ENCODE measurements around the gene ATG101.
A peak's percentile ranks its signal among the peaks of the same experiment; 100 is the strongest.

The ATG101 gene

GRCh38 chr12:52032804-52033445 is 36.9 kb upstream of the ATG101 start:
- H3K9ac ChIP-seq (ENCODE audit: low read length): peak overlapping the region; percentile 86
- H3K36me3 ChIP-seq (ENCODE audit: control insufficient read depth, insufficient read depth, low read length): no peaks in the 10 kb centered on the region
- no peak overlapping the region for H3K4me3 ChIP-seq (ENCODE audit: low read length)
- no peaks in the 10 kb centered on the region for H3K9me3 ChIP-seq (ENCODE audit: control insufficient read depth, low read length)
- peaks cover 28% of the 10 kb centered on the region for H3K4me1 ChIP-seq (ENCODE audit: control insufficient read depth, insufficient read depth, low read length)
- H3K27me3 ChIP-seq (ENCODE audit: control insufficient read depth, insufficient read depth, low read length): peaks cover 11% of the 10 kb centered on the region

- no peak overlapping the region for H3K4me3 ChIP-seq (ENCODE audit: low read length)
- H3K4me1 ChIP-seq (ENCODE audit: control insufficient read depth, insufficient read depth, low read length): peaks cover 28% of the 10 kb centered on the region
- H3K9ac ChIP-seq (ENCODE audit: low read length): peak overlapping the region; percentile 86
- H3K27me3 ChIP-seq (ENCODE audit: control insufficient read depth, insufficient read depth, low read length): peaks cover 11% of the 10 kb centered on the region
- no peaks in the 10 kb centered on the region for H3K36me3 ChIP-seq (ENCODE audit: control insufficient read depth, insufficient read depth, low read length)
- no peaks in the 10 kb centered on the region for H3K9me3 ChIP-seq (ENCODE audit: control insufficient read depth, low read length)
These were observed 36.2 kb upstream of the ATG101 start for GRCh38 chr12:52033446-52034140.

- Histone ChIP-seq H3K4me1 (ENCODE audit: control insufficient read depth, insufficient read depth, low read length) (peaks cover 28% of the 10 kb centered on the region), H3K9me3 (ENCODE audit: control insufficient read depth, low read length) (no peaks in the 10 kb centered on the region), H3K36me3 (ENCODE audit: control insufficient read depth, insufficient read depth, low read length) (no peaks in the 10 kb centered on the region), H3K4me3 (ENCODE audit: low read length) (no peak overlapping the region), H3K27me3 (ENCODE audit: control insufficient read depth, insufficient read depth, low read length) (peaks cover 11% of the 10 kb centered on the region), H3K9ac (ENCODE audit: low read length) (no peak overlapping the region)
These were observed 34.6 kb upstream of the ATG101 start for GRCh38 chr12:52035190-52035589.

- peak overlapping the region; percentile 77 for H3K9ac ChIP-seq (ENCODE audit: low read length)
- no peaks in the 10 kb centered on the region for H3K36me3 ChIP-seq (ENCODE audit: control insufficient read depth, insufficient read depth, low read length)
- H3K4me1 ChIP-seq (ENCODE audit: control insufficient read depth, insufficient read depth, low read length): peaks cover 28% of the 10 kb centered on the region
- H3K27me3 ChIP-seq (ENCODE audit: control insufficient read depth, insufficient read depth, low read length): peaks cover 11% of the 10 kb centered on the region
- H3K4me3 ChIP-seq (ENCODE audit: low read length): no peak overlapping the region
- no peaks in the 10 kb centered on the region for H3K9me3 ChIP-seq (ENCODE audit: control insufficient read depth, low read length)
These were observed 33.9 kb upstream of the ATG101 start for GRCh38 chr12:52035926-52036325.

GRCh38 chr12:52036587-52037171 is 33.1 kb upstream of the ATG101 start:
- H3K27me3 ChIP-seq (ENCODE audit: control insufficient read depth, insufficient read depth, low read length): peaks cover 11% of the 10 kb centered on the region
- peak overlapping the region; percentile 77 for H3K9ac ChIP-seq (ENCODE audit: low read length)
- no peaks in the 10 kb centered on the region for H3K9me3 ChIP-seq (ENCODE audit: control insufficient read depth, low read length)
- H3K4me1 ChIP-seq (ENCODE audit: control insufficient read depth, insufficient read depth, low read length): peaks cover 28% of the 10 kb centered on the region
- no peak overlapping the region for H3K4me3 ChIP-seq (ENCODE audit: low read length)
- H3K36me3 ChIP-seq (ENCODE audit: control insufficient read depth, insufficient read depth, low read length): no peaks in the 10 kb centered on the region

- Histone ChIP-seq H3K9ac (ENCODE audit: low read length) (peak overlapping the region; percentile 61), H3K4me1 (ENCODE audit: control insufficient read depth, insufficient read depth, low read length) (peaks cover 23% of the 10 kb centered on the region), H3K27me3 (ENCODE audit: control insufficient read depth, insufficient read depth, low read length) (peaks cover 11% of the 10 kb centered on the region), H3K9me3 (ENCODE audit: control insufficient read depth, low read length) (no peaks in the 10 kb centered on the region), H3K36me3 (ENCODE audit: control insufficient read depth, insufficient read depth, low read length) (no peaks in the 10 kb centered on the region), H3K4me3 (ENCODE audit: low read length) (no peak overlapping the region)
These were observed 32.4 kb upstream of the ATG101 start for GRCh38 chr12:52037248-52037861.

- H3K36me3 ChIP-seq (ENCODE audit: control insufficient read depth, insufficient read depth, low read length): no peaks in the 10 kb centered on the region
- H3K4me3 ChIP-seq (ENCODE audit: low read length): no peak overlapping the region
- H3K4me1 ChIP-seq (ENCODE audit: control insufficient read depth, insufficient read depth, low read length): peaks cover 16% of the 10 kb centered on the region
- no peak overlapping the region for H3K9ac ChIP-seq (ENCODE audit: low read length)
- H3K9me3 ChIP-seq (ENCODE audit: control insufficient read depth, low read length): no peaks in the 10 kb centered on the region
- peaks cover 11% of the 10 kb centered on the region for H3K27me3 ChIP-seq (ENCODE audit: control insufficient read depth, insufficient read depth, low read length)
These were observed 31.3 kb upstream of the ATG101 start for GRCh38 chr12:52038447-52038846.

- Histone ChIP-seq H3K9me3 (ENCODE audit: control insufficient read depth, low read length) (no peaks in the 10 kb centered on the region), H3K9ac (ENCODE audit: low read length) (no peak overlapping the region), H3K27me3 (ENCODE audit: control insufficient read depth, insufficient read depth, low read length) (no peaks in the 10 kb centered on the region), H3K4me3 (ENCODE audit: low read length) (no peak overlapping the region), H3K36me3 (ENCODE audit: control insufficient read depth, insufficient read depth, low read length) (no peaks in the 10 kb centered on the region), H3K4me1 (ENCODE audit: control insufficient read depth, insufficient read depth, low read length) (peaks cover 26% of the 10 kb centered on the region)
These were observed 28.7 kb upstream of the ATG101 start for GRCh38 chr12:52041035-52041434.

- Histone ChIP-seq H3K9me3 (ENCODE audit: control insufficient read depth, low read length) (no peaks in the 10 kb centered on the region), H3K4me1 (ENCODE audit: control insufficient read depth, insufficient read depth, low read length) (peaks cover 23% of the 10 kb centered on the region), H3K4me3 (ENCODE audit: low read length) (no peak overlapping the region), H3K36me3 (ENCODE audit: control insufficient read depth, insufficient read depth, low read length) (no peaks in the 10 kb centered on the region), H3K27me3 (ENCODE audit: control insufficient read depth, insufficient read depth, low read length) (no peaks in the 10 kb centered on the region), H3K9ac (ENCODE audit: low read length) (no peak overlapping the region)
These were observed 28.1 kb upstream of the ATG101 start for GRCh38 chr12:52041695-52042123.

GRCh38 chr12:52042706-52043385 is 26.9 kb upstream of the ATG101 start:
- Histone ChIP-seq H3K27me3 (ENCODE audit: control insufficient read depth, insufficient read depth, low read length) (no peaks in the 10 kb centered on the region), H3K9ac (ENCODE audit: low read length) (no peak overlapping the region), H3K36me3 (ENCODE audit: control insufficient read depth, insufficient read depth, low read length) (no peaks in the 10 kb centered on the region), H3K9me3 (ENCODE audit: control insufficient read depth, low read length) (no peaks in the 10 kb centered on the region), H3K4me1 (ENCODE audit: control insufficient read depth, insufficient read depth, low read length) (peaks cover 23% of the 10 kb centered on the region), H3K4me3 (ENCODE audit: low read length) (no peak overlapping the region)

GRCh38 chr12:52043386-52044212 is 26.2 kb upstream of the ATG101 start:
- Histone ChIP-seq H3K9me3 (ENCODE audit: control insufficient read depth, low read length) (no peaks in the 10 kb centered on the region), H3K4me1 (ENCODE audit: control insufficient read depth, insufficient read depth, low read length) (peaks cover 23% of the 10 kb centered on the region), H3K9ac (ENCODE audit: low read length) (peak overlapping the region; percentile 36), H3K27me3 (ENCODE audit: control insufficient read depth, insufficient read depth, low read length) (no peaks in the 10 kb centered on the region), H3K36me3 (ENCODE audit: control insufficient read depth, insufficient read depth, low read length) (no peaks in the 10 kb centered on the region), H3K4me3 (ENCODE audit: low read length) (no peak overlapping the region)

Data from mucosa of stomach (tissue), 1 donor.